Neural cell (in vitro differentiated cells): ENCODE data around the gene MARVELD2.

Experiments used
- CTCF ChIP-seq: fragments of 450-650 bp; IDR thresholded peaks from 2 replicates; pipeline ENCODE4 v1.5.1; 2014; ENCODE audit warnings: antibody characterized with exemption, mild to moderate bottlenecking, moderate library complexity; ENCODE audit not compliant: poor library complexity, severe bottlenecking
- POLR2AphosphoS5 ChIP-seq: IDR thresholded peaks from 2 replicates; pipeline ENCODE4 v1.6.1; 2012
- RAD21 ChIP-seq: fragments of 450-650 bp; conservative IDR thresholded peaks from 2 replicates; pipeline ENCODE4 v1.6.1; 2014; ENCODE audit warnings: antibody characterized with exemption, mild to moderate bottlenecking, moderate library complexity
- REST ChIP-seq: IDR thresholded peaks from 2 replicates; pipeline ENCODE4 v1.6.1; 2012; ENCODE audit warnings: borderline replicate concordance

GRCh38 chr5:69449511-69449910 is 34.6 kb downstream of the MARVELD2 start:
- TF ChIP-seq REST (no peak), CTCF (no peak), RAD21 (no peak), POLR2AphosphoS5 (no peak)
